WTC11 (cell line): Measurements from ENCODE around the gene LRSAM1.

Experiments
- CREM ChIP-seq: sonication (generic); formaldehyde crosslinking; IDR thresholded peaks from 2 replicates; pipeline ENCODE4 v1.8.1; 2022; ENCODE audit warnings: mild to moderate bottlenecking, missing genetic modification reagents, moderate library complexity
- CTCF ChIP-seq: fragments of 200-600 bp; IDR thresholded peaks from 2 replicates; pipeline ENCODE4 v1.8.0; 2022; ENCODE audit warnings: antibody characterized with exemption
- ESRRA ChIP-seq: sonication (generic); formaldehyde crosslinking; IDR thresholded peaks from 2 replicates; pipeline ENCODE4 v1.8.1; 2022; ENCODE audit warnings: mild to moderate bottlenecking, missing genetic modification reagents, borderline replicate concordance
- ETV6 ChIP-seq: sonication (generic); formaldehyde crosslinking; IDR thresholded peaks from 2 replicates; pipeline ENCODE4 v1.8.1; 2022; ENCODE audit warnings: mild to moderate bottlenecking, missing genetic modification reagents
- FOXK1 ChIP-seq: sonication (generic); formaldehyde crosslinking; IDR thresholded peaks from 2 replicates; pipeline ENCODE4 v1.8.0; 2022; ENCODE audit warnings: mild to moderate bottlenecking, moderate library complexity, missing genetic modification reagents
- JUN ChIP-seq: sonication (generic); formaldehyde crosslinking; IDR thresholded peaks from 2 replicates; pipeline ENCODE4 v1.8.0; 2023; ENCODE audit warnings: mild to moderate bottlenecking, missing genetic modification reagents
- MAX ChIP-seq: sonication (generic); formaldehyde crosslinking; IDR thresholded peaks from 2 replicates; pipeline ENCODE4 v1.8.0; 2022; ENCODE audit warnings: mild to moderate bottlenecking, missing genetic modification reagents
- NR3C1 ChIP-seq: sonication (generic); formaldehyde crosslinking; conservative IDR thresholded peaks from 2 replicates; pipeline ENCODE4 v1.8.1; 2023; ENCODE audit warnings: low read depth, mild to moderate bottlenecking, missing genetic modification reagents
- ZNF138 ChIP-seq: sonication (generic); formaldehyde crosslinking; conservative IDR thresholded peaks from 2 replicates; pipeline ENCODE4 v1.8.1; 2022; ENCODE audit warnings: mild to moderate bottlenecking, moderate library complexity, missing genetic modification reagents
- ZNF416 ChIP-seq: fragments of 250-450 bp; sonication (Bioruptor Pico); IDR thresholded peaks from 2 replicates; pipeline ENCODE4 v1.9.0; 2021; ENCODE audit warnings: mild to moderate bottlenecking, inconsistent platforms

GRCh38 chr9:127449332-127449966, 1.9 kb upstream of the LRSAM1 start:
- TF ChIP-seq MAX (CRISPR knock-in tag) (no peak), ZNF138 (CRISPR knock-in tag) (no peak), CTCF (no peak), CREM (CRISPR knock-in tag) (no peak), ZNF416 (CRISPR knock-in tag) (peak; percentile 22; the same call in 1 of the 2 replicates), FOXK1 (CRISPR knock-in tag) (no peak), ESRRA (no peak), ETV6 (CRISPR knock-in tag) (no peak), JUN (CRISPR knock-in tag) (no peak), NR3C1 (no peak)
